K562 (cell line): ENCODE results near the gene CPLX4. TPM values are rescaled to one million over a fixed set of nuclear protein-coding genes. Genes with fewer than 3 reads are reported as not detected.

ENCODE experiments used
- CUX1 ChIP-seq: fragments of 200-800 bp; sonication (Bioruptor generic); IDR thresholded peaks from 2 replicates; pipeline ENCODE4 v1.6.1; 2016; ENCODE audit warnings: missing genetic modification characterization, missing compliant biosample characterization
- KLF16 ChIP-seq: IDR thresholded peaks from 2 replicates; pipeline ENCODE4 v1.6.1; 2016; ENCODE audit warnings: antibody characterized with exemption
- SMARCE1 ChIP-seq: fragments of 450-650 bp; IDR thresholded peaks from 2 replicates; pipeline ENCODE4 v1.7.1; 2016; ENCODE audit warnings: mild to moderate bottlenecking
- SRF ChIP-seq, 2 experiments: fragments of 250-450, 450-650 bp in 1 of 2; sonication (Bioruptor Pico) in 1 of 2; sonication (generic) in 1 of 2; formaldehyde crosslinking; IDR thresholded peaks; 2 replicates each; pipeline versions ENCODE4 v1.5.0 to v1.5.1; 2020 to 2022; ENCODE audit warnings: mild to moderate bottlenecking in 1 of 2, missing genetic modification reagents in 1 of 2
- ZBTB11 ChIP-seq, 3 experiments: fragments of 200-800 bp in 1 of 3; fragments of 250-450 bp in 1 of 3; fragments of 450-650 bp in 1 of 3; sonication (Bioruptor Pico) in 1 of 3; sonication (Bioruptor generic) in 1 of 3; formaldehyde crosslinking in 1 of 3; IDR thresholded peaks; 2 replicates each; pipeline versions ENCODE4 v1.6.1 to v1.8.0; 2016 to 2022; ENCODE audit warnings: mild to moderate bottlenecking in 2 of 3, missing genetic modification characterization in 2 of 3, missing compliant biosample characterization in 1 of 3, moderate library complexity in 1 of 3
- ZHX1 ChIP-seq: fragments of 150-350 bp; conservative IDR thresholded peaks from 2 replicates; pipeline ENCODE4 v1.6.1; 2014; ENCODE audit warnings: low read length
- polyA plus RNA-seq, 8 experiments: library from polyadenylated mRNA; depleted of rRNA in 4 of 8; stranded (reverse) in 5 of 8; unstranded in 3 of 8; fragments of >200 nt; fragmentation: Nextera tagmentation in 2 of 8; fragmentation: Illumina TruSeq in 1 of 8; extraction: Ambion mirVana in 2 of 8; extraction: Trizol in 1 of 8; gene quantifications; 2 replicates each; pipeline versions ENCODE4 v1.2.1 to v1.2.3, GENCODE V29; 2011 to 2014; ENCODE audit warnings: inconsistent platforms in 1 of 8, missing spikeins in 1 of 8
- total RNA-seq, 7 experiments: library from RNA; depleted of rRNA in 6 of 7; stranded (reverse); fragments of >200 nt in 6 of 7; fragmentation: Illumina TruSeq in 2 of 7; extraction: Trizol in 2 of 7; gene quantifications; 2 replicates each; pipeline versions ENCODE4 v1.2.1 to v1.2.3, GENCODE V29; 2011 to 2021; ENCODE audit warnings: low replicate concordance in 1 of 7

CPLX4 gene
- total and polyA plus RNA-seq, 9 of the 15 experiments (the other 6 are each of a cell fraction or from before 2014, with no cell fraction given): not detected

- TF ChIP-seq ZBTB11 (CRISPR knock-in tag; IDR thresholded peaks at IDR 0.05) (no peak), CUX1 (CRISPR knock-in tag) (no peak), SRF (CRISPR knock-in tag; IDR thresholded peaks at IDR 0.05) (no peak), SMARCE1 (no peak), KLF16 (no peak), ZHX1 (no peak)
- TF ChIP-seq, all 486 proteins: peak for 0
These were observed 11.8 kb downstream of the CPLX4 start (continued) for GRCh38 chr18:59306640-59307039.
